Activated B cell treated with CpG ODN at 0.5 μM for 24 hours (primary cell): ENCODE data around the gene MAPK8. TPM values are rescaled to one million over a fixed set of nuclear protein-coding genes. Genes with fewer than 3 reads are reported as not detected.
"Not testable (repeated sequence)": the region's sequence is repeated elsewhere in the genome, so short reads cannot be mapped to it uniquely, and the experiment has no call there.

Experiments used
- ATAC-seq: fragments of 200-7000 bp; cut with Tn5 transposase; one replicate; pipeline ENCODE4 v1.10.0; 2021; ENCODE audit warnings: low read depth, mild to moderate bottlenecking, moderate library complexity
- CTCF ChIA-PET: fragments of 350-600 bp; sonication (Branson Sonifier 250); formaldehyde crosslinking; loops from one replicate; lab custom pipeline; 2021; ENCODE audit warnings: antibody characterized with exemption; lab: Charles Lee
- POLR2A ChIA-PET: fragments of 350-600 bp; sonication (Branson Sonifier 250); formaldehyde crosslinking; loops from one replicate; lab custom pipeline; 2021; ENCODE audit warnings: antibody characterized with exemption; lab: Charles Lee
- DNase-seq: peaks from one replicate; pipeline ENCODE4 v3.0.0; 2022
- H3K27ac Mint-ChIP-seq: one replicate; pipeline ENCODE4 v1.8.0; 2020; ENCODE audit warnings: mixed read lengths
- H3K27me3 Mint-ChIP-seq: one replicate; pipeline ENCODE4 v1.8.0; 2021; ENCODE audit warnings: mixed read lengths
- H3K36me3 Mint-ChIP-seq: one replicate; pipeline ENCODE4 v1.8.0; 2021; ENCODE audit warnings: low read depth, mixed read lengths
- H3K4me1 Mint-ChIP-seq: one replicate; pipeline ENCODE4 v1.8.0; 2021; ENCODE audit warnings: mixed read lengths
- H3K4me3 Mint-ChIP-seq: one replicate; pipeline ENCODE4 v1.8.0; 2020; ENCODE audit warnings: mild to moderate bottlenecking, mixed read lengths
- H3K9me3 Mint-ChIP-seq: one replicate; pipeline ENCODE4 v1.8.0; 2020; ENCODE audit warnings: mixed read lengths
- CTCF ChIP-seq: fragments of 200-600 bp; IDR thresholded peaks from one replicate; pipeline ENCODE4 v1.8.0; 2022; ENCODE audit warnings: antibody characterized with exemption, mild to moderate bottlenecking
- intact Hi-C: fragments of 100-400 bp; cut with micrococcal nuclease; formaldehyde crosslinking; loops from one replicate; pipeline ENCODE4 v1.15.1; 2024
- total RNA-seq: library from RNA; stranded (reverse); gene quantifications from 2 replicates; pipeline ENCODE4 v1.2.3, GENCODE V29; 2022

Gene MAPK8
- total RNA-seq, 1 donor from 2014 or later: 25.8 TPM

GRCh38 chr10:48414778-48415177 lies 108.3 kb downstream of the MAPK8 start:
- Mint-ChIP-seq H3K36me3 (peaks cover 50% of the 10 kb centered on the region), H3K27me3 (no peaks in the 10 kb centered on the region), H3K4me1 (no peaks in the 10 kb centered on the region), H3K9me3 (peaks cover 11% of the 10 kb centered on the region), H3K4me3 (no peak overlapping the region), H3K27ac (no peak overlapping the region)
- no peak for ATAC-seq
- POLR2A ChIA-PET: no interaction called here
- TF ChIP-seq CTCF: no peak
- intact Hi-C loops: no loop called here
- CTCF ChIA-PET: no interaction called here
- no peak for DNase-seq

- Mint-ChIP-seq H3K36me3 (peaks cover 37% of the 10 kb centered on the region), H3K4me1 (no peaks in the 10 kb centered on the region), H3K27me3 (no peaks in the 10 kb centered on the region), H3K27ac (no peak overlapping the region), H3K9me3 (peaks cover 11% of the 10 kb centered on the region), H3K4me3 (no peak overlapping the region)
- ATAC-seq: no peak
- CTCF ChIA-PET: no interaction called here
- intact Hi-C loops: no loop called here
- no peak for DNase-seq
- POLR2A ChIA-PET: no interaction called here
- TF ChIP-seq CTCF: no peak
Measured at GRCh38 chr10:48416584-48417232, 110.2 kb downstream of the MAPK8 start.

GRCh38 chr10:48417374-48417773 lies 110.9 kb downstream of the MAPK8 start:
- no peaks in the 10 kb centered on the region for H3K4me1 Mint-ChIP-seq
- H3K9me3 Mint-ChIP-seq: peaks cover 5% of the 10 kb centered on the region
- no peaks in the 10 kb centered on the region for H3K27me3 Mint-ChIP-seq
- H3K4me3 Mint-ChIP-seq: no peak overlapping the region
- TF ChIP-seq CTCF: no peak
- intact Hi-C loops: no loop called here
- H3K27ac Mint-ChIP-seq: no peak overlapping the region
- no peak for ATAC-seq
- ChIA-PET CTCF (no interaction called here), POLR2A (no interaction called here)
- DNase-seq: no peak
- H3K36me3 Mint-ChIP-seq: peaks cover 30% of the 10 kb centered on the region

GRCh38 chr10:48418189-48418788 lies 111.8 kb downstream of the MAPK8 start:
- no peak for TF ChIP-seq CTCF
- Mint-ChIP-seq H3K27ac (no peak overlapping the region), H3K4me1 (no peaks in the 10 kb centered on the region), H3K27me3 (no peaks in the 10 kb centered on the region), H3K9me3 (no peaks in the 10 kb centered on the region), H3K36me3 (peaks cover 23% of the 10 kb centered on the region), H3K4me3 (no peak overlapping the region)
- ATAC-seq: no peak
- DNase-seq: no peak
- intact Hi-C loops: no loop called here
- ChIA-PET POLR2A (no interaction called here), CTCF (no interaction called here)

- no peak overlapping the region for H3K4me3 Mint-ChIP-seq
Measured at GRCh38 chr10:48419714-48420113, 113.2 kb downstream of the MAPK8 start.

DNA sequence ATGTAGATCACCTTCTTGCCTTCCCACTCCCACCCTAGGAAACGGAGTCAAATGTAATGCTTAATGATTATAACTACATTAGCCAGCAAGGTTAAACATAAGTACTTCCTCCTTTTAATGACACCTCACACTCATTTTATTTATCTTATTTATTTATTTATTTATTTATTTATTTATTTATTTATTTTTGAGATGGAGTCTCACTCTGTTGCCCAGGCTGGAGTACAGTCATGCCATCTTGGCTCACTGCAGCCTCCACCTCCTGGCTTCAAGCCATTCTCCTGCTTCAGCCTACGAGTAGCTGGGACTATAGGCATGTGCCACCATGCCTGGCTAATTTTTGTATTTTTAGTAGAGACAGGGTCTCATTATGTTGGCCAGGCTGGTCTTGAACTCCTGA lies 115.4 kb downstream of the MAPK8 start:
- H3K27me3 Mint-ChIP-seq, H3K4me3 Mint-ChIP-seq, POLR2A ChIA-PET, CTCF ChIA-PET, H3K27ac Mint-ChIP-seq, DNase-seq, ATAC-seq, H3K9me3 Mint-ChIP-seq, intact Hi-C loops, H3K4me1 Mint-ChIP-seq: not testable (repeated sequence)
- H3K36me3 Mint-ChIP-seq: peaks cover 22% of the 10 kb centered on the region

More at GRCh38 chr10:48419714-48420113, 113.2 kb downstream of the MAPK8 start:
- Mint-ChIP-seq H3K4me1 (no peaks in the 10 kb centered on the region), H3K36me3 (peaks cover 23% of the 10 kb centered on the region), H3K27me3 (no peaks in the 10 kb centered on the region), H3K9me3 (no peaks in the 10 kb centered on the region), H3K27ac (no peak overlapping the region)
- ATAC-seq (no peak), DNase-seq (no peak)
- no peak for TF ChIP-seq CTCF
- ChIA-PET CTCF (interaction anchor here (0.5 kb wide), 1 partner anchor 42 kb away, joined by 3 read pairs; no protein-coding TSS in a partner anchor), POLR2A (no interaction called here)
- intact Hi-C loops: no loop called here
